ENCODE results near the gene TMEM171. TPM values are rescaled to one million over a fixed set of nuclear protein-coding genes. Genes with fewer than 3 reads are reported as not detected.

Gene TMEM171
- total RNA-seq, 1 experiment from 2014 or later = 5.4 TPM

GRCh38 chr5:73150876-73151275 lies 30.5 kb downstream of the TMEM171 start:
- BruUV-seq (replicated peaks) = no TSS peak
- RAD21 ChIA-PET (ENCODE audit: low non-redundant PET in 1 of 2, low total read pairs in 2 of 2, uncharacterized antibody in 2 of 2, unreplicated experiment in 2 of 2) = no interaction called here

GRCh38 chr5:73151766-73152410 lies 31.5 kb downstream of the TMEM171 start:
- Histone ChIP-seq H3K27me3 (ENCODE audit: insufficient read depth, low read length) (no peaks in the 10 kb centered on the region), H3K9me3 (ENCODE audit: control insufficient read depth in 1 of 2, insufficient read depth in 1 of 2, low read depth in 1 of 2, low read length in 2 of 2) (no peaks in the 10 kb centered on the region), H3K4me3 (replicated peaks in 1 of 2; ENCODE audit: low read depth in 1 of 2, low read length in 2 of 2) (no peak overlapping the region), H3K9ac (ENCODE audit: low read length) (no peak overlapping the region), H3K9me2 (ENCODE audit: insufficient read depth) (no peaks in the 10 kb centered on the region), H3K79me2 (ENCODE audit: insufficient read depth, low read length) (no peaks in the 10 kb centered on the region), H2AFZ (ENCODE audit: low read depth, low read length, poor library complexity, severe bottlenecking) (no peak overlapping the region), H3K4me1 (ENCODE audit: control insufficient read depth in 1 of 2, insufficient read depth in 2 of 2, low read length in 2 of 2) (no peaks in the 10 kb centered on the region), H3K4me2 (ENCODE audit: low read length) (no peak overlapping the region), H3K27ac (ENCODE audit: low read depth, low read length) (no peak overlapping the region), H4K20me1 (ENCODE audit: insufficient read depth) (no peaks in the 10 kb centered on the region), H3K36me3 (ENCODE audit: control insufficient read depth in 1 of 2, insufficient read depth in 2 of 2, low read length in 2 of 2) (no peaks in the 10 kb centered on the region)
- TF ChIP-seq SIN3A (IDR thresholded peaks at IDR 0.05; ENCODE audit: low read depth) = no peak
- ChIA-PET RAD21 (ENCODE audit: low non-redundant PET in 1 of 2, low total read pairs in 2 of 2, uncharacterized antibody in 2 of 2, unreplicated experiment in 2 of 2) (no interaction called here), POLR2A (no interaction called here), CTCF (interaction anchor here (1.2 to 2.3 kb wide), 2 partner anchors 10 to 19 kb away, joined by 4 to 6 read pairs; no protein-coding TSS in a partner anchor)
- DNase-seq (ENCODE audit: low read depth, low spot score) (no peak), ATAC-seq (no peak)
- intact Hi-C loops (cut with micrococcal nuclease) = no loop called here
- no TSS peak for BruUV-seq (replicated peaks)

More at GRCh38 chr5:73150876-73151275, 30.5 kb downstream of the TMEM171 start:
- Histone ChIP-seq H3K9me2 (ENCODE audit: insufficient read depth) (no peaks in the 10 kb centered on the region), H3K79me2 (ENCODE audit: insufficient read depth, low read length) (no peaks in the 10 kb centered on the region), H3K4me3 (replicated peaks in 1 of 2; ENCODE audit: low read depth in 1 of 2, low read length in 2 of 2) (no peak overlapping the region), H3K36me3 (ENCODE audit: control insufficient read depth in 1 of 2, insufficient read depth in 2 of 2, low read length in 2 of 2) (no peaks in the 10 kb centered on the region), H4K20me1 (ENCODE audit: insufficient read depth) (no peaks in the 10 kb centered on the region), H3K4me1 (ENCODE audit: control insufficient read depth in 1 of 2, insufficient read depth in 2 of 2, low read length in 2 of 2) (no peaks in the 10 kb centered on the region), H3K9me3 (ENCODE audit: control insufficient read depth in 1 of 2, insufficient read depth in 1 of 2, low read depth in 1 of 2, low read length in 2 of 2) (no peaks in the 10 kb centered on the region), H3K27me3 (ENCODE audit: insufficient read depth, low read length) (no peaks in the 10 kb centered on the region), H3K27ac (ENCODE audit: low read depth, low read length) (no peak overlapping the region), H2AFZ (ENCODE audit: low read depth, low read length, poor library complexity, severe bottlenecking) (no peak overlapping the region), H3K9ac (ENCODE audit: low read length) (no peak overlapping the region), H3K4me2 (ENCODE audit: low read length) (no peak overlapping the region)
- ATAC-seq = no peak
- ChIA-PET CTCF (interaction anchor here (2.3 kb wide), 1 partner anchor 11 kb away, joined by 6 read pairs; no protein-coding TSS in a partner anchor), POLR2A (no interaction called here)
- TF ChIP-seq ATF3 (IDR thresholded peaks at IDR 0.05) = no peak
- no peak for TF ChIP-seq JUND (IDR thresholded peaks at IDR 0.05)
- no peak for TF ChIP-seq TCF7L2 (IDR thresholded peaks at IDR 0.05; ENCODE audit: borderline replicate concordance, extremely low read depth, insufficient read depth, insufficient read length)
- intact Hi-C loops (cut with micrococcal nuclease) = no loop called here
- no peak for DNase-seq (ENCODE audit: low read depth, low spot score)

All from HCT116 (cell line).